HCT116 (cell line): Measurements from ENCODE around the gene TOP1. TPM values are rescaled to one million over a fixed set of nuclear protein-coding genes. Genes with fewer than 3 reads are reported as not detected.

Experiments used
- ATAC-seq: fragments of 200-7000 bp; cut with Tn5 transposase; 2 replicates; pipeline ENCODE4 v1.9.1; 2020; ENCODE audit warnings: mild to moderate bottlenecking, moderate library complexity
- BruUV-seq: library from RNA; stranded (reverse); fragments of 400-500 nt; replicated peaks from 2 replicates; lab custom pipeline; 2021; lab: Mats Ljungman, UMichigan
- CTCF ChIA-PET: fragments of 300-600 bp; sonication (Branson Sonifier 250); formaldehyde crosslinking; loops from one replicate; lab custom pipeline; 2021; ENCODE audit warnings: antibody characterized with exemption; lab: Charles Lee
- POLR2A ChIA-PET: fragments of 300-600, 350-600 bp; sonication (Branson Sonifier 250); formaldehyde crosslinking; loops from one replicate; lab custom pipeline; 2021; ENCODE audit warnings: antibody characterized with exemption; lab: Charles Lee
- RAD21 ChIA-PET, 2 experiments: fragments of 300-600 bp; sonication (Branson Sonifier 250); formaldehyde crosslinking; loops; one replicate each; lab custom pipeline; 2023; ENCODE audit warnings: low total read pairs in 2 of 2; ENCODE audit not compliant: uncharacterized antibody in 2 of 2, unreplicated experiment in 2 of 2, low non-redundant PET in 1 of 2; lab: Charles Lee
- DNase-seq: peaks from one replicate; pipeline ENCODE4 v3.0.0-alpha.2; 2010; ENCODE audit warnings: low read depth, low spot score
- H2AFZ ChIP-seq: fragments of 200-600 bp; shearing (Covaris generic), sonication (generic); 2 replicates; pipeline ENCODE4 v1.6.1; 2017; ENCODE audit warnings: low read depth, mixed run types, mixed read lengths, antibody characterized with exemption, low read length; ENCODE audit not compliant: poor library complexity, severe bottlenecking
- H3K27ac ChIP-seq: 2 replicates; pipeline ENCODE4 v1.5.1; 2012; ENCODE audit warnings: low read depth, low read length
- H3K27me3 ChIP-seq: fragments of 200-600 bp; sonication (generic); 2 replicates; pipeline ENCODE4 v1.6.1; 2016; ENCODE audit warnings: mixed run types, low read length, mixed read lengths; ENCODE audit not compliant: insufficient read depth
- H3K36me3 ChIP-seq, 2 experiments: fragments of 200-500 bp in 1 of 2; fragments of 200-600 bp in 1 of 2; sonication (Bioruptor generic) in 1 of 2; sonication (generic) in 1 of 2; 2 replicates each; pipeline versions ENCODE4 v1.5.1 to v1.6.1; 2014 to 2016; ENCODE audit warnings: low read length in 2 of 2, inconsistent platforms in 1 of 2, mixed read lengths in 1 of 2, mixed run types in 1 of 2; ENCODE audit not compliant: insufficient read depth in 2 of 2, control insufficient read depth in 1 of 2
- H3K4me1 ChIP-seq, 2 experiments: fragments of 200-600 bp in 1 of 2; sonication (generic) in 1 of 2; 2 replicates each; pipeline versions ENCODE4 v1.5.1 to v1.6.1; 2012 to 2017; ENCODE audit warnings: low read length in 2 of 2, inconsistent platforms in 1 of 2, mild to moderate bottlenecking in 1 of 2, mixed read lengths in 1 of 2, mixed run types in 1 of 2, moderate library complexity in 1 of 2; ENCODE audit not compliant: insufficient read depth in 2 of 2, control insufficient read depth in 1 of 2
- H3K4me2 ChIP-seq: fragments of 200-600 bp; sonication (generic); 2 replicates; pipeline ENCODE4 v1.6.1; 2017; ENCODE audit warnings: mixed run types, low read length, mixed read lengths
- H3K4me3 ChIP-seq, 2 experiments: fragments of 200-600 bp in 1 of 2; sonication (generic) in 1 of 2; replicated peaks in 1 of 2; 2 replicates each; pipeline ENCODE4 v1.5.1; 2011 to 2016; ENCODE audit warnings: low read length in 2 of 2, control low read depth in 1 of 2, low read depth in 1 of 2, mild to moderate bottlenecking in 1 of 2, mixed read lengths in 1 of 2, mixed run types in 1 of 2
- H3K79me2 ChIP-seq: fragments of 200-600 bp; sonication (generic); 2 replicates; pipeline ENCODE4 v1.6.1; 2017; ENCODE audit warnings: mild to moderate bottlenecking, mixed run types, low read length, moderate library complexity, mixed read lengths; ENCODE audit not compliant: insufficient read depth
- H3K9ac ChIP-seq: fragments of 200-600 bp; sonication (generic); 2 replicates; pipeline ENCODE4 v1.6.1; 2016; ENCODE audit warnings: low read length, mixed read lengths
- H3K9me2 ChIP-seq: fragments of 200-600 bp; sonication (generic), shearing (Covaris generic); 2 replicates; pipeline ENCODE4 v1.6.1; 2017; ENCODE audit warnings: mixed run types, mild to moderate bottlenecking, moderate library complexity; ENCODE audit not compliant: insufficient read depth
- H3K9me3 ChIP-seq, 2 experiments: fragments of 200-500 bp in 1 of 2; fragments of 200-600 bp in 1 of 2; sonication (Bioruptor generic) in 1 of 2; sonication (generic) in 1 of 2; 2 replicates each; pipeline ENCODE4 v1.6.1; 2014 to 2017; ENCODE audit warnings: low read length in 2 of 2, mixed read lengths in 2 of 2, inconsistent platforms in 1 of 2, low read depth in 1 of 2, mild to moderate bottlenecking in 1 of 2, mixed run types in 1 of 2, moderate library complexity in 1 of 2; ENCODE audit not compliant: control insufficient read depth in 1 of 2, insufficient read depth in 1 of 2
- H4K20me1 ChIP-seq: fragments of 200-600 bp; sonication (generic), shearing (Covaris generic); 2 replicates; pipeline ENCODE4 v1.6.1; 2017; ENCODE audit warnings: mixed run types, mild to moderate bottlenecking, moderate library complexity; ENCODE audit not compliant: insufficient read depth
- ELF1 ChIP-seq: IDR thresholded peaks from 2 replicates; pipeline ENCODE4 v1.6.1; 2012; ENCODE audit warnings: low read depth, borderline replicate concordance
- EZH2 ChIP-seq: fragments of 200-600 bp; sonication (generic); IDR thresholded peaks from 2 replicates; pipeline ENCODE4 v1.6.1; 2017; ENCODE audit warnings: antibody characterized with exemption, mixed run types
- JUND ChIP-seq: IDR thresholded peaks from 2 replicates; pipeline ENCODE4 v1.6.1; 2012
- SP1 ChIP-seq: IDR thresholded peaks from 2 replicates; pipeline ENCODE4 v1.6.1; 2012; ENCODE audit warnings: low read depth
- SRF ChIP-seq: IDR thresholded peaks from 2 replicates; pipeline ENCODE4 v1.6.1; 2012; ENCODE audit warnings: low read depth
- intact Hi-C: fragments of 100-400 bp; cut with micrococcal nuclease; formaldehyde crosslinking; loops from 2 replicates; pipeline ENCODE4 v1.10.0; 2022
- total RNA-seq: library from RNA; stranded (reverse); gene quantifications from one replicate; pipeline ENCODE4 v1.2.1, GENCODE V29; 2021; ENCODE audit not compliant: unreplicated experiment
- TF ChIP-seq, protein P1 (sequence below): IDR thresholded peaks from 2 replicates; pipeline ENCODE4 v1.6.1; 2011; ENCODE audit warnings: mild to moderate bottlenecking, low read length, moderate library complexity; ENCODE audit not compliant: insufficient replicate concordance; ENCODE audit errors: extremely low read depth
- TF ChIP-seq, protein P2 (sequence below): IDR thresholded peaks from 2 replicates; pipeline ENCODE4 v1.6.1; 2012
- TF ChIP-seq, protein P3 (sequence below): IDR thresholded peaks from 2 replicates; pipeline ENCODE4 v1.6.1; 2012; ENCODE audit warnings: low read depth

The TOP1 gene
- total RNA-seq, 1 experiment from 2014 or later, result 190 TPM

DNA sequence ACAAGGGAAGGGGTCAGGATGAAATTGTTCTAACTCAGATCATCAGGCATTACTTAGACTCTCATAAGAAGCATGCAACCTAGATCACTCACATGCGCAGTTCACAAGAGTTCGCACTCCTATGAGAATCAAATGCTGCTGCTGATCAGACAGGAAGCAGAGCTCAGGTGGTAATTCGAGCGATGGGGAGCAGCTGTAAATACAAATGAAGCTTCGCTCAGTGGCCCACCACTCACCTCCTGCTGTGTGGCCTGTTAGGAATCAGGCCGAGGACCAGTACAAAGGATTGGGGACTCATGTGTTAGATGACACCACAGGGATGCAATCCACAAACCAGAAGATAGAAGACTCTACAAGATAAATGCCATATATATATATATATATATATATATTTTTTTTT lies 31.5 kb upstream of the TOP1 start:
- Histone ChIP-seq H4K20me1 (no peaks in the 10 kb centered on the region), H3K27me3 (no peaks in the 10 kb centered on the region), H3K9ac (no peak overlapping the region), H3K4me1 (peaks cover 8 to 32% of the 10 kb centered on the region in 2 experiments), H3K36me3 (no peaks in the 10 kb centered on the region), H3K79me2 (no peaks in the 10 kb centered on the region), H3K4me3 (no peak overlapping the region)
- intact Hi-C loops, result no loop called here
- no peak for DNase-seq
- TF ChIP-seq, protein P1, sequence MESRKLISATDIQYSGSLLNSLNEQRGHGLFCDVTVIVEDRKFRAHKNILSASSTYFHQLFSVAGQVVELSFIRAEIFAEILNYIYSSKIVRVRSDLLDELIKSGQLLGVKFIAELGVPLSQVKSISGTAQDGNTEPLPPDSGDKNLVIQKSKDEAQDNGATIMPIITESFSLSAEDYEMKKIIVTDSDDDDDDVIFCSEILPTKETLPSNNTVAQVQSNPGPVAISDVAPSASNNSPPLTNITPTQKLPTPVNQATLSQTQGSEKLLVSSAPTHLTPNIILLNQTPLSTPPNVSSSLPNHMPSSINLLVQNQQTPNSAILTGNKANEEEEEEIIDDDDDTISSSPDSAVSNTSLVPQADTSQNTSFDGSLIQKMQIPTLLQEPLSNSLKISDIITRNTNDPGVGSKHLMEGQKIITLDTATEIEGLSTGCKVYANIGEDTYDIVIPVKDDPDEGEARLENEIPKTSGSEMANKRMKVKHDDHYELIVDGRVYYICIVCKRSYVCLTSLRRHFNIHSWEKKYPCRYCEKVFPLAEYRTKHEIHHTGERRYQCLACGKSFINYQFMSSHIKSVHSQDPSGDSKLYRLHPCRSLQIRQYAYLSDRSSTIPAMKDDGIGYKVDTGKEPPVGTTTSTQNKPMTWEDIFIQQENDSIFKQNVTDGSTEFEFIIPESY, result no peak
- TF ChIP-seq JUND (no peak), ELF1 (no peak)
- TF ChIP-seq, all 23 proteins: peak for 0
- POLR2A ChIA-PET, result interaction anchor here (0.7 to 1.0 kb wide), 2 partner anchors 9 to 107 kb away, joined by 3 read pairs; no protein-coding TSS in a partner anchor
- BruUV-seq, result no TSS peak
- no peak overlapping the region for H3K27ac ChIP-seq
- no peak overlapping the region for H3K4me2 ChIP-seq
- H3K9me2 ChIP-seq, result no peaks in the 10 kb centered on the region
- H3K9me3 ChIP-seq, result no peaks in the 10 kb centered on the region
- ATAC-seq, result no peak
- RAD21 ChIA-PET, result no interaction called here
- CTCF ChIA-PET, result no interaction called here
- no peak overlapping the region for H2AFZ ChIP-seq

DNA sequence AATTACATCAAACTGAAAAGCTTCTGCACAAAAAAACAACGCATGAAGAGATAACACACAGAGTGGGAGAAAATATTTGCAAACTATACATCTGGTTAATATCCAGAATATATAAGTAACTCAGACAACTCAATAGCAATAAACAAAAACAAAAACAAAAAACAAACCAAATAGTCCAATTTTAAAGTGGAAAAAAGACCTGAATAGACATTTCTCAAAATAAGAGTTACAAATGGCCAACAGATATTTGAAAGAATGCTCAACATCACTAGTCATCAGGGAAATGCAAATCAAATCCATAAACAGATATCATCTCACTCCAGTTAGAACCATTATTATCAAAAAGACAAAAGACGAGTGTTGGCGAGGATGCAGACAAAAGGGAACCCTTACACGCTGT lies 28.8 kb upstream of the TOP1 start:
- no TSS peak for BruUV-seq
- Histone ChIP-seq H3K4me2 (no peak overlapping the region), H3K9me3 (no peaks in the 10 kb centered on the region), H3K36me3 (no peaks in the 10 kb centered on the region), H4K20me1 (no peaks in the 10 kb centered on the region), H3K4me1 (peaks cover 30 to 59% of the 10 kb centered on the region in 2 experiments), H2AFZ (no peak overlapping the region), H3K27me3 (no peaks in the 10 kb centered on the region), H3K79me2 (no peaks in the 10 kb centered on the region), H3K9me2 (no peaks in the 10 kb centered on the region), H3K27ac (no peak overlapping the region), H3K9ac (no peak overlapping the region), H3K4me3 (no peak overlapping the region)
- intact Hi-C loops, result no loop called here
- POLR2A ChIA-PET, result no interaction called here
- RAD21 ChIA-PET, result no interaction called here
- no peak for ATAC-seq
- CTCF ChIA-PET, result interaction anchor here (1.8 kb wide), 1 partner anchor 9 kb away, joined by 11 read pairs; no protein-coding TSS in a partner anchor
- TF ChIP-seq EZH2 (no peak), ELF1 (no peak), SRF (no peak), SP1 (no peak)
- TF ChIP-seq, protein P2, sequence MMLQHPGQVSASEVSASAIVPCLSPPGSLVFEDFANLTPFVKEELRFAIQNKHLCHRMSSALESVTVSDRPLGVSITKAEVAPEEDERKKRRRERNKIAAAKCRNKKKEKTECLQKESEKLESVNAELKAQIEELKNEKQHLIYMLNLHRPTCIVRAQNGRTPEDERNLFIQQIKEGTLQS, result no peak
- TF ChIP-seq, protein P1, result no peak
- TF ChIP-seq, protein P3, sequence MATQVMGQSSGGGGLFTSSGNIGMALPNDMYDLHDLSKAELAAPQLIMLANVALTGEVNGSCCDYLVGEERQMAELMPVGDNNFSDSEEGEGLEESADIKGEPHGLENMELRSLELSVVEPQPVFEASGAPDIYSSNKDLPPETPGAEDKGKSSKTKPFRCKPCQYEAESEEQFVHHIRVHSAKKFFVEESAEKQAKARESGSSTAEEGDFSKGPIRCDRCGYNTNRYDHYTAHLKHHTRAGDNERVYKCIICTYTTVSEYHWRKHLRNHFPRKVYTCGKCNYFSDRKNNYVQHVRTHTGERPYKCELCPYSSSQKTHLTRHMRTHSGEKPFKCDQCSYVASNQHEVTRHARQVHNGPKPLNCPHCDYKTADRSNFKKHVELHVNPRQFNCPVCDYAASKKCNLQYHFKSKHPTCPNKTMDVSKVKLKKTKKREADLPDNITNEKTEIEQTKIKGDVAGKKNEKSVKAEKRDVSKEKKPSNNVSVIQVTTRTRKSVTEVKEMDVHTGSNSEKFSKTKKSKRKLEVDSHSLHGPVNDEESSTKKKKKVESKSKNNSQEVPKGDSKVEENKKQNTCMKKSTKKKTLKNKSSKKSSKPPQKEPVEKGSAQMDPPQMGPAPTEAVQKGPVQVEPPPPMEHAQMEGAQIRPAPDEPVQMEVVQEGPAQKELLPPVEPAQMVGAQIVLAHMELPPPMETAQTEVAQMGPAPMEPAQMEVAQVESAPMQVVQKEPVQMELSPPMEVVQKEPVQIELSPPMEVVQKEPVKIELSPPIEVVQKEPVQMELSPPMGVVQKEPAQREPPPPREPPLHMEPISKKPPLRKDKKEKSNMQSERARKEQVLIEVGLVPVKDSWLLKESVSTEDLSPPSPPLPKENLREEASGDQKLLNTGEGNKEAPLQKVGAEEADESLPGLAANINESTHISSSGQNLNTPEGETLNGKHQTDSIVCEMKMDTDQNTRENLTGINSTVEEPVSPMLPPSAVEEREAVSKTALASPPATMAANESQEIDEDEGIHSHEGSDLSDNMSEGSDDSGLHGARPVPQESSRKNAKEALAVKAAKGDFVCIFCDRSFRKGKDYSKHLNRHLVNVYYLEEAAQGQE, result no peak
- no peak for DNase-seq
